ENCODE data around the gene GABRG3. TPM values are rescaled to one million over a fixed set of nuclear protein-coding genes. Genes with fewer than 3 reads are reported as not detected.

The GABRG3 gene
- polyA plus RNA-seq, 1 experiment: not detected

DNA sequence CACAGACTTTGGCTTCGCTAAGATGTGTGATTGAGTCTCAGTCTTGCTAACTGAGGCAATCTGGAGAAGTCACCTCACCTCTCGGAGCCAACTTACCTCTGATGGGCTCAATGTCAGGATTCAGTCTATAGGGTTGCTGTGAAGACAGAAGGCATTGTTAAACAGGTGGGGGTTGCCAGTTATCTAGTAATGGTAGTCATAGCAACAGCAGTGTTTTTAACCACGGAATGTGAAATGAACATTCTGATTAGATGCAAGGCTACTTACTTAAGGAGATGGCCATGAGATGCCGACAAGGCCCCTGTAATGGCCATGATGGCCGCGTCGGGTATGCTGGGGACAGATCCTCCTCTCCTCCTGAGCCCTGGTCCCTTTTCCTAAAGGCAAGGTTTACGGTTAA is 243.1 kb downstream of the GABRG3 start:
- Histone ChIP-seq H3K9me3 (ENCODE audit: control insufficient read depth, insufficient read depth, low read length) (peaks cover 23% of the 10 kb centered on the region), H3K27me3 (ENCODE audit: control insufficient read depth, insufficient read depth, low read length) (no peaks in the 10 kb centered on the region), H3K27ac (ENCODE audit: low read depth, low read length) (no peak overlapping the region), H3K4me3 (ENCODE audit: low read depth, low read length) (no peak overlapping the region)
- CTCF ChIA-PET: no interaction called here
- DNase-seq (ENCODE audit: low read depth, low spot score): no peak
- TF ChIP-seq, protein P1, sequence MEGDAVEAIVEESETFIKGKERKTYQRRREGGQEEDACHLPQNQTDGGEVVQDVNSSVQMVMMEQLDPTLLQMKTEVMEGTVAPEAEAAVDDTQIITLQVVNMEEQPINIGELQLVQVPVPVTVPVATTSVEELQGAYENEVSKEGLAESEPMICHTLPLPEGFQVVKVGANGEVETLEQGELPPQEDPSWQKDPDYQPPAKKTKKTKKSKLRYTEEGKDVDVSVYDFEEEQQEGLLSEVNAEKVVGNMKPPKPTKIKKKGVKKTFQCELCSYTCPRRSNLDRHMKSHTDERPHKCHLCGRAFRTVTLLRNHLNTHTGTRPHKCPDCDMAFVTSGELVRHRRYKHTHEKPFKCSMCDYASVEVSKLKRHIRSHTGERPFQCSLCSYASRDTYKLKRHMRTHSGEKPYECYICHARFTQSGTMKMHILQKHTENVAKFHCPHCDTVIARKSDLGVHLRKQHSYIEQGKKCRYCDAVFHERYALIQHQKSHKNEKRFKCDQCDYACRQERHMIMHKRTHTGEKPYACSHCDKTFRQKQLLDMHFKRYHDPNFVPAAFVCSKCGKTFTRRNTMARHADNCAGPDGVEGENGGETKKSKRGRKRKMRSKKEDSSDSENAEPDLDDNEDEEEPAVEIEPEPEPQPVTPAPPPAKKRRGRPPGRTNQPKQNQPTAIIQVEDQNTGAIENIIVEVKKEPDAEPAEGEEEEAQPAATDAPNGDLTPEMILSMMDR (IDR thresholded peaks at IDR 0.05; ENCODE audit: low read depth, low read length): no peak
- POLR2A ChIA-PET: no interaction called here

DNA sequence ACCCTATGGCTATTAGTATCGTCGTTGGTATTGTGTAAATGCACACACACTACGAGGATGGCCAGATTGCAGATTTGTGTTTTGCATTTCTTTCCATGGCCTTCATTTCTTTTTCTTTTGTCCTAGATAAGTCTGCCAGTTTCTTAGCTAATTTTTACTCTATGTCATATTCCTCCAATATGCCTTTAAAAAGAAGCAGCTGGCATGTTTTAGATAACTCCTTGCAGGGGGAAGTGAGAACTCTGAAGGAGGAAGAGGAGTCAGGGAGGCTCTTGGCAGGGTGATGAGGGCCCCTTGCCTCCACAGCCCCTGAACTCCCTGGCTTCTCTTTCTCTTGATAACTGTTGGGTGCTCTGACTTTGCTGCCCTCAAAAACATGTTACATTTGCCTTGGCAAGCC is 244.0 kb downstream of the GABRG3 start:
- ChIA-PET CTCF (no interaction called here), POLR2A (no interaction called here)
- no peak overlapping the region for H3K27ac ChIP-seq (ENCODE audit: low read depth, low read length)
- peaks cover 23% of the 10 kb centered on the region for H3K9me3 ChIP-seq (ENCODE audit: control insufficient read depth, insufficient read depth, low read length)
- no peaks in the 10 kb centered on the region for H3K27me3 ChIP-seq (ENCODE audit: control insufficient read depth, insufficient read depth, low read length)
- DNase-seq (ENCODE audit: low read depth, low spot score): no peak
- H3K4me3 ChIP-seq (ENCODE audit: low read depth, low read length): no peak overlapping the region
- TF ChIP-seq, protein P1 (IDR thresholded peaks at IDR 0.05; ENCODE audit: low read depth, low read length): no peak

DNA sequence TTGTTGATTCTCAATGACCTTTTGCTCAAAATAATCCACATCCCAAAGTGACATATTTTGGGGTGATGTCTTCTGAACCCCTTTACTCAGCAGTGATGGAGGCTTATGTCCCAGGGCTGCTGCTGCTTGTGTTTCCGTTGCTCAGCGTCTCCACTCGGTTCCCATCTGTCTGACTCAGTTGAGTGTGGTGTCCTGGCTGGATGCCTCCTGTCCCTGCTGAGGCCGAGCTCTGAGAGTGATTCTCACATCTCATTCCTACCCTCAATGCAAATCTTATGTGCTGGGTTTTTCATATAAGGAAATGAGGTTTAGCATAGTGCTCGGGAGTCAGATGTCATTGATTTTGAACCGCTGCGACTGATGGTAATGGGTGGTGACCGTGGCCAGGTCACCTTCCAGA is 247.4 kb downstream of the GABRG3 start:
- Histone ChIP-seq H3K27ac (ENCODE audit: low read depth, low read length) (no peak overlapping the region), H3K4me3 (ENCODE audit: low read depth, low read length) (no peak overlapping the region), H3K9me3 (ENCODE audit: control insufficient read depth, insufficient read depth, low read length) (peaks cover 21% of the 10 kb centered on the region), H3K27me3 (ENCODE audit: control insufficient read depth, insufficient read depth, low read length) (no peaks in the 10 kb centered on the region)
- TF ChIP-seq, protein P1 (IDR thresholded peaks at IDR 0.05; ENCODE audit: low read depth, low read length): no peak
- no peak for DNase-seq (ENCODE audit: low read depth, low spot score)
- POLR2A ChIA-PET: no interaction called here
- CTCF ChIA-PET: no interaction called here

DNA sequence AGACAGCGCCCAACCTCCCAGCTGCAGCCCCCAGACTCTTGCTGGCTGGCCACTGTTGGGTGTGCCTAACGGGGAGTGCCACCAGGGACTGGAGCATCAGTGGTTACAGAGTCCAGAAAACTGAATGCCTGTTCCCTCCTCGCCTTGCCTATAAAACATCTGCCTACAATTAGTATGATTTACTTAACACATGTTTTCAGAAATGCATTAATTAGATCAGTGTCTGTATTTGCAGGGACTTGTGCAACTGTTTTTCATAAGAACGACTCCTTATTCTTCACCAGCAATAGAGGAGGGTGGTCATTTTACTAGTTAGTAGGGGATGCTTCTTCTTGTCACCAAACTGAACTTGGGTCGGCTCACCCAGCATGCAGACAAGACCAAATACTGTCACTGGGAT is 248.7 kb downstream of the GABRG3 start:
- H3K27me3 ChIP-seq (ENCODE audit: control insufficient read depth, insufficient read depth, low read length): no peaks in the 10 kb centered on the region
- no peak for DNase-seq (ENCODE audit: low read depth, low spot score)
- TF ChIP-seq, protein P1 (IDR thresholded peaks at IDR 0.05; ENCODE audit: low read depth, low read length): no peak
- H3K4me3 ChIP-seq (ENCODE audit: low read depth, low read length): no peak overlapping the region
- H3K9me3 ChIP-seq (ENCODE audit: control insufficient read depth, insufficient read depth, low read length): peaks cover 28% of the 10 kb centered on the region
- H3K27ac ChIP-seq (ENCODE audit: low read depth, low read length): no peak overlapping the region
- ChIA-PET CTCF (no interaction called here), POLR2A (no interaction called here)

DNA sequence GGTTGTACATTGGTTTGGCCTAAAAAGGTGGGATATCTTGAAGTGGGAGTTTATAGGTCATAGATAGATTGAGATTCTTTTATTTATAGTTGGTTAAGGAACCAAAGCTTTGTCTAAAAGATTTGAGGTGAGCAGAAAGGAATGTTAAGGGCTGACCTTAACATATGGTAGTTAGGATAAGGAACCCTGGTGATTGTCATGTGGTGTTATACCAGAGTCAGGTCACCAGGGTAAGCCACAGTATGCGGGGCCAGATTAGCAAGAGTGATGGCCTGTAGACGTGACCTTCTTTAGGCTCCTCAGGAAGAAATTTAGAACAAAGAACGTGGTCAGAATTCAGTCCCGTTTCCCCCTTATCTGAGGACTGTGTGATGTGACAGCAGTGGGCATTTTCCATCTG is 249.2 kb downstream of the GABRG3 start:
- H3K27ac ChIP-seq (ENCODE audit: low read depth, low read length): no peak overlapping the region
- H3K27me3 ChIP-seq (ENCODE audit: control insufficient read depth, insufficient read depth, low read length): no peaks in the 10 kb centered on the region
- peaks cover 30% of the 10 kb centered on the region for H3K9me3 ChIP-seq (ENCODE audit: control insufficient read depth, insufficient read depth, low read length)
- no peak for DNase-seq (ENCODE audit: low read depth, low spot score)
- ChIA-PET POLR2A (no interaction called here), CTCF (no interaction called here)
- H3K4me3 ChIP-seq (ENCODE audit: low read depth, low read length): no peak overlapping the region
- TF ChIP-seq, protein P1 (IDR thresholded peaks at IDR 0.05; ENCODE audit: low read depth, low read length): no peak

All from AG04450 (cell line).